Type B pancreatic cell (in vitro differentiated cells): ENCODE data around the gene FGFR1OP2. TPM values are rescaled to one million over a fixed set of nuclear protein-coding genes. Genes with fewer than 3 reads are reported as not detected.
"Not testable (repeated sequence)": the region's sequence is repeated elsewhere in the genome, so short reads cannot be mapped to it uniquely, and the experiment has no call there.

Experiments
- DNase-seq: peaks from one replicate; pipeline ENCODE4 v3.0.0; 2021; ENCODE audit warnings: mixed read lengths; ENCODE audit not compliant: unreplicated experiment; ENCODE audit errors: extremely low spot score
- H3K27ac Mint-ChIP-seq: 2 replicates; pipeline ENCODE4 v1.8.0; 2021; ENCODE audit warnings: mild to moderate bottlenecking, mixed read lengths
- H3K27me3 Mint-ChIP-seq: 2 replicates; pipeline ENCODE4 v1.8.0; 2021; ENCODE audit warnings: mixed read lengths
- H3K36me3 Mint-ChIP-seq: 2 replicates; pipeline ENCODE4 v1.8.0; 2021; ENCODE audit warnings: mixed read lengths
- H3K4me1 Mint-ChIP-seq: one replicate; pipeline ENCODE4 v1.8.0; 2021; ENCODE audit warnings: mixed read lengths; ENCODE audit not compliant: unreplicated experiment
- H3K4me3 Mint-ChIP-seq: 2 replicates; pipeline ENCODE4 v1.8.0; 2021; ENCODE audit warnings: mild to moderate bottlenecking, mixed read lengths
- H3K9me3 Mint-ChIP-seq: 2 replicates; pipeline ENCODE4 v1.8.0; 2021; ENCODE audit warnings: mixed read lengths
- long read RNA-seq: library from polyadenylated mRNA; unstranded; transcript quantifications from one replicate; pipeline ENCODE4 v2.0.0, GENCODE V29; 2020
- total RNA-seq: library from RNA; stranded (reverse); gene quantifications from 2 replicates; pipeline ENCODE4 v1.2.1, GENCODE V29; 2021; ENCODE audit warnings: low replicate concordance
- TF ChIP-seq, protein P1 (sequence below): fragments of 200-600 bp; sonication (generic); conservative IDR thresholded peaks from 2 replicates; pipeline ENCODE4 v1.5.0; 2021; ENCODE audit warnings: antibody characterized with exemption, mild to moderate bottlenecking

Gene FGFR1OP2
- total RNA-seq: 46.9 and 64.5 TPM in 2 replicates
- long read RNA-seq, transcript FGFR1OP2-203 (4 exons, 865 nt): minor isoform, 5 of 290 reads
- long read RNA-seq, transcript FGFR1OP2-201 (7 exons, 2,924 nt): minor isoform, 62 of 290 reads
- long read RNA-seq, transcript FGFR1OP2-202 (6 exons, 2,790 nt): major isoform, 189 of 290 reads
- long read RNA-seq, transcript FGFR1OP2-206 (5 exons, 956 nt): minor isoform, 19 of 290 reads
- long read RNA-seq, partial matches to known transcripts: 5 of 290 reads
- long read RNA-seq, other reads (novel, unspliced or antisense): 10 of 290 reads

DNA sequence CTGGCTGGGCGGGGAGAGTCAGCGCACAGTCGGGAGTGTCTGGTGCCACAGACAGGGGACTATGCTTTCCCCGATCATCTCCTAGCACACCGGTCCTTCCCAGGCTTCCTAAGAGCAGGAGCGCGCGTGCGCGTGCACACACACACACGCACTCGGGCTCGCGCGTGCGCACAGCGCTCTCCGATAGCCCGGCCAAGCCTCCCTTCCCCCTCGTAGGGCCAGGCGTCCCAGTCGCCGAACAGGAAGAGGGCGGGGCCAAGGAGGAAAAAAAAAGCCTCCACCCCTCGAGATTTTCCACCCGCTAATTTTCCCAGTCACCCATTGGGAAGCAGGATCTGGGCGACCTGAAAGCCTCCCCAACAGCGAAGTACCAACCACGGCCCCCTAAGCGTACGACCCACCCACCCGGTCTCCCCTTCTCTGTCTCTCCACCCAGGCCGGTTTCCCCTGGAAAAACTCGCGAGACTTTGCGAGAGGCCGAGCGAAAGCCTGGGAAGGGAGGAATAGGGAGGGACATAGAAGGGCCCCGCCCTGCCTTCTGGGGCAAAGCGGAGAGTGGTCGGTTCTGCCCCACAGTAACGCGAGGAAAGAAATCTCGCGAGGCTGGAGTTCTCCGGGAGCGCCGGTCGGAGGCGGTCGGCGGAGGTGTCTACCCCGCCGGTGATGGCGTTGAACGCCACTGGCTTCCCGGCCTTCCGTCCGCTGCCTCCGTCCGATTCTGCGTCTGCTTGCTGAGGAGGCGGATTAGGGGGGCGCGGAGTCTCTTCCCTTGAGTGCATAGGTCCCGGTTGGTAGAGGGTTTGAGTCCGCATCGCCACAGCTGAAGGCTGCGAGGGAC lies at the start of gene FGFR1OP2, which contains the start of gene INTS13:
Gene FGFR1OP2, plus strand, starts transcription at position 608 of the 838 bp plus-strand sequence. CDS start 15,689 bp downstream, outside the sequence.
Gene INTS13, minus strand, starts transcription at position 119 of the 838 bp plus-strand sequence. CDS start 1,178 bp downstream, outside the sequence.
- peaks cover 8% of the 10 kb centered on the region for H3K4me1 Mint-ChIP-seq

GRCh38 chr12:26890784-26891183 lies 47.5 kb upstream of the FGFR1OP2 start:
- Mint-ChIP-seq H3K27ac (no peak overlapping the region), H3K9me3 (no peaks in the 10 kb centered on the region), H3K27me3 (peaks cover 3% of the 10 kb centered on the region), H3K4me1 (no peaks in the 10 kb centered on the region), H3K4me3 (no peak overlapping the region), H3K36me3 (peaks cover 7% of the 10 kb centered on the region)
- TF ChIP-seq, protein P1, sequence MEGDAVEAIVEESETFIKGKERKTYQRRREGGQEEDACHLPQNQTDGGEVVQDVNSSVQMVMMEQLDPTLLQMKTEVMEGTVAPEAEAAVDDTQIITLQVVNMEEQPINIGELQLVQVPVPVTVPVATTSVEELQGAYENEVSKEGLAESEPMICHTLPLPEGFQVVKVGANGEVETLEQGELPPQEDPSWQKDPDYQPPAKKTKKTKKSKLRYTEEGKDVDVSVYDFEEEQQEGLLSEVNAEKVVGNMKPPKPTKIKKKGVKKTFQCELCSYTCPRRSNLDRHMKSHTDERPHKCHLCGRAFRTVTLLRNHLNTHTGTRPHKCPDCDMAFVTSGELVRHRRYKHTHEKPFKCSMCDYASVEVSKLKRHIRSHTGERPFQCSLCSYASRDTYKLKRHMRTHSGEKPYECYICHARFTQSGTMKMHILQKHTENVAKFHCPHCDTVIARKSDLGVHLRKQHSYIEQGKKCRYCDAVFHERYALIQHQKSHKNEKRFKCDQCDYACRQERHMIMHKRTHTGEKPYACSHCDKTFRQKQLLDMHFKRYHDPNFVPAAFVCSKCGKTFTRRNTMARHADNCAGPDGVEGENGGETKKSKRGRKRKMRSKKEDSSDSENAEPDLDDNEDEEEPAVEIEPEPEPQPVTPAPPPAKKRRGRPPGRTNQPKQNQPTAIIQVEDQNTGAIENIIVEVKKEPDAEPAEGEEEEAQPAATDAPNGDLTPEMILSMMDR: no peak
- no peak for DNase-seq

More for the DNA sequence above, at the start of gene FGFR1OP2, which contains the start of gene INTS13:
- Mint-ChIP-seq H3K9me3 (no peaks in the 10 kb centered on the region), H3K36me3 (peaks cover 35% of the 10 kb centered on the region), H3K27me3 (no peaks in the 10 kb centered on the region), H3K27ac (peak within 1 kb of the TSS; percentile 99), H3K4me3 (peak within 1 kb of the TSS; percentile 98)
- peak; percentile 98 for DNase-seq
- TF ChIP-seq, protein P1: no peak

DNA sequence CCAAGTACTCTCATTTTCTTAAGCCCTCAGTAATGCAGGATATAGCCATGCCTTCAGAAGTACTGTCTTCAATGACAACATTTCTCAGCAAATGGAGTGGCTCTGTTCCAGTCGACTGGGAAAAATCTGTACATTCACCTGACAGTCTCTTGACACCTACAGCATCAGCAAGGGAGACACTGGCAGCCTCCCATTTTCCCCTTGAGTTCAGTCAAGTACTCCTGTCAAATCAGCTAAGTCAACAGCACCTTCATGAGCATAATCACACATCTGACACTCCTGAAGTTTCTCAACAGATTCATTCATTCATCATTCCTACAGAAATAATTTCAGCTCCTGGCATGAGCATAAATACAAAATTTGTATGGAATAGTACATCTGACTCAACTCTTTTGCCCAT lies 46.6 kb upstream of the FGFR1OP2 start:
- DNase-seq: no peak
- Mint-ChIP-seq H3K27me3 (peaks cover 3% of the 10 kb centered on the region), H3K36me3 (peaks cover 9% of the 10 kb centered on the region), H3K9me3 (no peaks in the 10 kb centered on the region), H3K27ac (no peak overlapping the region), H3K4me3 (no peak overlapping the region), H3K4me1 (no peaks in the 10 kb centered on the region)
- TF ChIP-seq, protein P1: no peak

GRCh38 chr12:26895672-26896071 lies 42.6 kb upstream of the FGFR1OP2 start:
- Mint-ChIP-seq H3K27me3 (no peaks in the 10 kb centered on the region), H3K9me3 (no peaks in the 10 kb centered on the region), H3K27ac (no peak overlapping the region), H3K4me3 (no peak overlapping the region), H3K4me1 (no peaks in the 10 kb centered on the region), H3K36me3 (peaks cover 38% of the 10 kb centered on the region)
- TF ChIP-seq, protein P1: no peak
- no peak for DNase-seq

GRCh38 chr12:26896913-26897312 lies 41.4 kb upstream of the FGFR1OP2 start:
- Mint-ChIP-seq H3K27me3 (no peaks in the 10 kb centered on the region), H3K9me3 (peaks cover 6% of the 10 kb centered on the region), H3K36me3 (peaks cover 49% of the 10 kb centered on the region), H3K4me1 (no peaks in the 10 kb centered on the region), H3K4me3 (no peak overlapping the region), H3K27ac (no peak overlapping the region)
- TF ChIP-seq, protein P1: no peak
- DNase-seq: no peak

GRCh38 chr12:26903396-26903795 lies 34.9 kb upstream of the FGFR1OP2 start:
- H3K9me3 Mint-ChIP-seq, DNase-seq, H3K4me3 Mint-ChIP-seq, H3K27ac Mint-ChIP-seq, H3K4me1 Mint-ChIP-seq, H3K27me3 Mint-ChIP-seq: not testable (repeated sequence)
- peaks cover 72% of the 10 kb centered on the region for H3K36me3 Mint-ChIP-seq
